Adrenal gland (tissue), 12 donors: ENCODE results near the gene TMEM151A. TPM values are rescaled to one million over a fixed set of nuclear protein-coding genes. Genes with fewer than 3 reads are reported as not detected.
A peak's percentile ranks its signal among the peaks of the same experiment; 100 is the strongest.

ENCODE experiments used
- DNase-seq, 7 donors: peaks; one replicate each; pipeline ENCODE4 v3.0.0-alpha.2; 2019 to 2020
- H3K27ac ChIP-seq, 5 donors: fragments of 200-600 bp; sonication (generic) in 4 of 5; 1 replicate in 3 of 5; 2 replicates in 2 of 5; pipeline versions ENCODE4 v1.5.1 to v1.8.0; 2016 to 2020; ENCODE audit warnings: mild to moderate bottlenecking in 1 of 5
- H3K27me3 ChIP-seq: fragments of 200-600 bp; 2 replicates; pipeline ENCODE4 v1.8.0; 2021
- H3K36me3 ChIP-seq, 2 donors: fragments of 200-600 bp; replicated peaks in 1 of 2; 1 replicate in 1 of 2; 2 replicates in 1 of 2; pipeline versions ENCODE4 v1.5.1 to v1.8.0; 2018 to 2022
- H3K4me1 ChIP-seq, 2 donors: fragments of 200-600 bp; replicated peaks in 1 of 2; 1 replicate in 1 of 2; 2 replicates in 1 of 2; pipeline versions ENCODE4 v1.5.1 to v1.8.0; 2018 to 2021
- H3K4me3 ChIP-seq, 4 donors: fragments of 200-600 bp; sonication (generic) in 3 of 4; one replicate each; pipeline ENCODE4 v1.5.1; 2016 to 2018
- H3K9me3 ChIP-seq, 3 donors: fragments of 200-600 bp; sonication (generic) in 1 of 3; replicated peaks in 1 of 3; 1 replicate in 2 of 3; 2 replicates in 1 of 3; pipeline versions ENCODE4 v1.5.1 to v1.8.0; 2016 to 2021
- CTCF ChIP-seq, 6 experiments: fragments of 450-650 bp in 4 of 6; fragments of 200-600 bp in 2 of 6; sonication (generic) in 1 of 6; IDR thresholded peaks; 1 replicate in 5 of 6; 2 replicates in 1 of 6; pipeline versions ENCODE4 v1.5.1 to v1.8.0; 2016 to 2021; ENCODE audit warnings: antibody characterized with exemption in 6 of 6, mild to moderate bottlenecking in 2 of 6, moderate library complexity in 1 of 6
- POLR2A ChIP-seq, 2 donors: fragments of 450-650 bp; IDR thresholded peaks; one replicate each; pipeline ENCODE4 v1.6.1; 2017; ENCODE audit warnings: antibody characterized with exemption in 2 of 2, mild to moderate bottlenecking in 2 of 2, moderate library complexity in 1 of 2
- WGBS, 4 donors: extraction: QIAGEN DNeasy Blood & Tissue Kit in 2 of 4; methylation state at CpG; one replicate each; pipeline versions ENCODE4 v1.1.5 to v1.1.7; 2013 to 2017; 5-methylcytosine and 5-hydroxymethylcytosine counted together
- intact Hi-C, 2 donors: fragments of 100-400 bp; cut with DNase I; formaldehyde crosslinking; loops; one replicate each; pipeline versions ENCODE4 v1.14.1 to v1.15.0; 2022 to 2023
- polyA plus RNA-seq, 3 donors: library from polyadenylated mRNA; stranded (reverse); fragments of 200-250 nt in 2 of 3; fragments of 350-450 nt in 1 of 3; fragmentation: Illumina TruSeq in 1 of 3; extraction: RNeasy Lipid Tissue Mini Kit (QIAGEN cat#74804) in 1 of 3; gene quantifications; one replicate each; pipeline ENCODE4 v1.2.3, GENCODE V29; 2013 to 2014
- total RNA-seq, 9 donors: library from RNA; depleted of rRNA in 4 of 9; stranded (reverse); fragments of >200 nt in 4 of 9; fragments of 120-200 nt in 1 of 9; fragmentation: NEBNext Ultra II Directional in 1 of 9; extraction: Animal tissue kit (Norgen Biotek cat#: 25700) in 1 of 9; gene quantifications; one replicate each; pipeline versions ENCODE4 v1.1.0 to v1.2.4, GENCODE V29; 2013 to 2023
- donor health status: healthy with polysubstance abuse.
- donor health status: Bipolar disorder and iron deficiency.
- donor health status: DM: yes; HTN: yes; CAD: no.
- donor health status: DM: no; HTN: no; CAD: no.
- donor health status: DM: no; HTN: no; CAD: no.
- donor health status: DM: yes; HTN: yes; CAD: no.

Gene TMEM151A
- total and polyA plus RNA-seq, 12 donors: 0.07 to 6.8 (median 1.3) TPM; not detected in 3

DNA sequence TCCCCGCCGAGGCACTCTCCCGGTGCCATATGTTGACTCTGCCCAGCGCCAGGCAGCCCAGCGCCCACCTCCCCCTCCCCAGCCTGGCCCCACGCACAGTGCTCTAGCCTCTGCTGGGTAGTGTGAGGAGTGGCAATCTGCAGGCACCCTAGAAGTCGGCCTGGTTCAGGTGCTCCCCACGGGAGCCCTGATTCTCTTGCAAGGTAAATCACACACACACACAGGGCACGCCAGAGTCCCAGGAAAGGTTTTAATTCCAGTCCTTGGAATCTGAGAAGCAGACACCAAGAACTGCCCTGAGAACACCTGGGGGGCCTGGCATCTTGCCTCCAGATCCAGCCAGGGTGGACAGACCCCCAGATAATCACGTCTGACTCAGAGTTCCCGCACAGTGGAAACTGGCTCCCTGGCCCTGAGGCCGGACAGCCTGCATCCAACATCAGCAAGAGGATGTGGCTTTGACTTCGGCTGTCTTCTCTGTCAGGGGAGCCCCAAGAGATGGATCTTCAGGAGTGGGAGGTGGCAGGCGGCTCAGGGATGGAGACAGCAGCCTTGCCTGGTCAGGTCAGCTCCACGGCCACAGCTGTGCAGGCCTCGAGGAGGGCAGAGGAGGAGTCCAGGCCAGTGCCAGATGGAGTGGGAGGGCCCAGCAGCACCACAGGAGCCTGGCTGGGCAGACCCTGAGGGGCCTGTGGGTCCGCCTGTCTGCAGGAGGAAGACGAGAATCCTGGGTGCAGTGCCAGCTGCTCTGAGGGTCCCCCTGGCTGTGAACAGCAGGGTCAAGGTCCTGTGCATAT, 45.6 kb downstream of the TMEM151A start:
- H3K27ac ChIP-seq: peak overlapping the region in 2 of 5 donors; percentile 78 to 87
- WGBS, 4 donors: 62 to 79% (median 72%) methylated on average over 5 to 18 of the region's 18 CpGs
- no peak overlapping the region for H3K4me3 ChIP-seq
- peak in 1 of 7 donors; percentile 15 for DNase-seq
- H3K27me3 ChIP-seq: no peaks in the 10 kb centered on the region
- TF ChIP-seq POLR2A (IDR thresholded peaks at IDR 0.05) (no peak), CTCF (IDR thresholded peaks at IDR 0.05) (no peak)
- no peaks in the 10 kb centered on the region for H3K9me3 ChIP-seq
- H3K4me1 ChIP-seq: peaks cover 10 to 22% of the 10 kb centered on the region in 2 donors
- peaks cover 0 to 41% of the 10 kb centered on the region in 2 donors for H3K36me3 ChIP-seq
- intact Hi-C loops: no loop called here

DNA sequence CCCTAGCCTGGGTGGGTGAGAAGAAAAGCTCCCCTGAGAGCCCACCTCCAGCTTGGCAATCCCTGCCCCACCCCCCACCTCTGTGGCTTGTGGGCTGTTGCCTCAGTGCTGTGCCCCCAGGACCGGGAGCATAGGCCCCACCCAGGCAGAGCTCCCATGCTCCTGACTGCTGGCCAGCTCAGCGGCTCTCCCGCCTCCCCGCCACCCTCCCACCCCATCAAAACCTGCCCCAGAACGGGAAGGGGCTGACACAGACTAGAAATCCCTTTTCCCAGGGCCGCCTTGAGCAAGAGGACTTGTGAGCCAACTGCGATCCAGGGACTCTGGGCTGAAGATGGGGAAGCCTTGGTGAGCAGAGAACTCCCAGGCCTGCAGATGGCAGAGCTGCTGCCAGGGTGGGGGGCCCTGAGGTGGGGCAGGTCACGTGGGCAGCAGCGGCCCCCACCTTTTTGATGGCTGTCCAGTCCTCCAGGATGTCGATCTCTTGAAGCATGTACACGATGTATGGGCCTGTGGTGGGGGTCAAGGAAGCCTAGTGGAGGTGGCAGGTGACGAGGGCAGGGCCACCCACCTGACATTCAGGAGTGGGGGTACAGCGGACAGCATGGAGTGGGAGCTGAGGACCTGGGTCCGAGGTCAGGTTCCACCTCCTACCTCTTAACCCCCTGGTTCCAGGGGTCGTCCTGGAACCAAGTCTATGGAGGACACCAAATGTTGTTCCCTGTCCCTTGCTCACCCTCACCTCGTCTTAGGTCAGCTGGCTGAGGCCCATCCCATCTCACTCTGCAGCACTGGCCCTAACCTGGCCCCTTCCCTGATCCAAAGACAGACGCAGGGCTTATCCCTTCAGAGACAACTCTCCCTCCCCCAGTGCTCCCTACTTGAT, 46.8 kb downstream of the TMEM151A start:
- Histone ChIP-seq H3K27ac (no peak overlapping the region), H3K4me1 (peaks cover 10 to 23% of the 10 kb centered on the region in 2 donors), H3K9me3 (no peaks in the 10 kb centered on the region), H3K27me3 (no peaks in the 10 kb centered on the region), H3K4me3 (no peak overlapping the region), H3K36me3 (peaks cover 0 to 37% of the 10 kb centered on the region in 2 donors)
- WGBS, 4 donors: 80 to 93% (median 84%) methylated on average over 11 to 17 of the region's 17 CpGs
- TF ChIP-seq CTCF (IDR thresholded peaks at IDR 0.05): no peak
- TF ChIP-seq POLR2A (IDR thresholded peaks at IDR 0.05): no peak
- intact Hi-C loops: no loop called here
- DNase-seq: peak in 1 of 7 donors; percentile 14

DNA sequence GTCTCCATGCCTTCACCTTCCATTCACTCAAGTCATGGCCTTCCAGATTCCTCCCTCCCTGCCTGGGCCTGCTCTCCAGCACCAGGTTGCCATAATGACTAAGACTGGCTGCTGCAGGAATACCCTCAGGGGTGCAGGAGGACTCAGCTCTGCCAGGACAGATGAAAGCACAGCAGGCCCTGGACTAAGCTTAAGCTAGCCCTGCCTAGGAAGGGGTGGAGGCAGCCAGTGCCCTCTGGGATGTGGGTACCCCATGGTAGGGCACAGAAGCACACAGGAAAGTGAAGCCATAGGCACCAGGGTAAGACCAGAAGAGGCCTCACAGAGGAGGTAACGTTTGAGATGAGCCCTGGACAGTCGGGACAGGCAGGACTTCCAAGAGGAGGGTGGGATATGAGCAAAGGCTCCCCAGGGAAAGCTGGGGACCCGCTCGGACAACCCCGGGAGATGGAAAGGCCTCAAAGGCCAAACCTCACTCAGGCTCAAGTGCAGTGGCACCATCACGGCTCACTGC, 47.5 kb downstream of the TMEM151A start:
- peaks cover 15 to 30% of the 10 kb centered on the region in 2 donors for H3K4me1 ChIP-seq
- TF ChIP-seq POLR2A (IDR thresholded peaks at IDR 0.05): no peak
- TF ChIP-seq CTCF (IDR thresholded peaks at IDR 0.05): no peak
- DNase-seq: peak in 1 of 7 donors; percentile 9
- H3K4me3 ChIP-seq: no peak overlapping the region
- WGBS, 4 donors: 87 to 94% (median 90%) methylated on average over 4 to 6 of the region's 6 CpGs
- intact Hi-C loops: no loop called here
- H3K27ac ChIP-seq: no peak overlapping the region
- no peaks in the 10 kb centered on the region for H3K27me3 ChIP-seq
- peaks cover 0 to 37% of the 10 kb centered on the region in 2 donors for H3K36me3 ChIP-seq
- H3K9me3 ChIP-seq: no peaks in the 10 kb centered on the region
